HG03175 (cell line): ENCODE results near the gene EFNA2.

Source experiments
- ATAC-seq: cut with Tn5 transposase; IDR thresholded peaks from one replicate; pipeline ENCODE4 v1.9.1; 2021; ENCODE audit warnings: mild to moderate bottlenecking, moderate library complexity; ENCODE audit not compliant: unreplicated experiment

EFNA2 gene

DNA sequence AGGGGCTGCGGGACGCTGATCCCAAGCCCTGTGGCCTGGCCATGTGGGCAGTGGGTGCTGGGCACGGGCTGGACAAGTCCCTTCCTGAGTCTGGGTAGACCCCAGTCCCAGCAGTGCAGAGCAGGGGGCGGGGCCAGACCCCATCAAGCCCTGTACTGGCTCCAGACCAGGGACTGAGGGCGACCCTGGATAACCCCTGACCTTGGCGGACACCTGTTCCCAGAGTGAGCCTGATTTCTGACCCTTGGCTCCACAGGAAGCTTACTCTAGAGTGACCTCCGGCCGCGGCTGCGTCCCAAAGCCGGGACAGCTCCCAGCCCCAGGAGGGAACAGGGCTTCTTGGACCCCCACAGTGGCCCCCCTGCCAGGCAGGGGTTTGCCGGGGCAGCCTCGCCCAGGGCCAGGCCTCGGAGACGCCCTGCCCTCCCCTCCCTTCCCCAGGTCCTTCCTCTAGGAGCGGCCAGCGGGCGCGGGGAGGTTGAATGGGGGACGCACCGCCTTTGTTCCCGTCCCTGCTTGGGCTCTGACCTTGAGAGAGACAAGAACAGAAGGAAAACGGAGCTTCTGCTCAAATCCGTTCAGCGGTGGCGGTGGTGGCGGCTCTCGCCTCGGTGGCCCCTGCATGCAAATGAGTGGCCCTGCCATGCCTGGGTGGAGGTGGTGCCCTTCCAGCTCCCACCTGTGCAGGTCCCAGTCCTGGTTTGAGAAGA is 2.3 kb upstream of the EFNA2 start:
- ATAC-seq, result no peak

GRCh38 chr19:1283917-1284292 is 1.8 kb upstream of the EFNA2 start:
- no peak for ATAC-seq

- ATAC-seq, result no peak
These were observed 1.2 kb upstream of the EFNA2 start for GRCh38 chr19:1284293-1284978.

DNA sequence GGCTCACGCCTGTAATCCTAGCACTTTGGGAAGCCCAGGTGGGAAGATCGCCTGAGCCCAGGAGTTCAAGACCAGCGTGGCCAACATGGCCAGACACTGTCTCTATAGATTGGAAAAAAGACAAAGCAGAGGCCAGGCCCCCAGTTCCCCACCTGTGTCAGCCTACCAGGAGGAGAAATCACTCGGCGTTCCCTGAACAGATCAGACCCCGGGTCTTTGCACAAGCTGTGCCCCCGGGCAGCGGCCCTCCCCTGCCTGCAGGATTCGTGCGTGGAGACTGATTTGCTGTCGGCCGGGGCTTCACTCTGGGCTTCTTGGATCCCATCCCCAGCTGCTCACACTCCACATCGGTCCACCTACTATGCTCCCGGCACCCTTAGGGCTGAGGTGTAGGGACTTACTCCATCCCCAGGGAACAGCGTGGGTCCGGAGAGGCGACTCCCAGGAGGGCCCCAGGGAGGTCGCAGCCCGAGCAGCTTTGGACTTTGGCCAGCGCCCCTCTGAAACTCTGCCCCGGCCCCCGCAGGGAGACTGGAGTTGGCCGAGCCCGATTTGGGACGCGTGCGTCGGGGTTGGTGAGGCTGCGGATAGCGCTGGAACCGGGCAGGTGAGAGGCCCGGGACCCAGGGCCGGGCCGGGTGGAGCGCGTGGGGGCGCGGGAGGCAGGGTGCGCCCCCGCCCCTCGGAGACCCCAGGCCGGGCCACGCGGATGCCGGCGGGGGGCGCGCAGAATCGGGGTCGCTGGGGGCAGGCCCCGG is 515 bp upstream of the EFNA2 start:
- ATAC-seq, result no peak

DNA sequence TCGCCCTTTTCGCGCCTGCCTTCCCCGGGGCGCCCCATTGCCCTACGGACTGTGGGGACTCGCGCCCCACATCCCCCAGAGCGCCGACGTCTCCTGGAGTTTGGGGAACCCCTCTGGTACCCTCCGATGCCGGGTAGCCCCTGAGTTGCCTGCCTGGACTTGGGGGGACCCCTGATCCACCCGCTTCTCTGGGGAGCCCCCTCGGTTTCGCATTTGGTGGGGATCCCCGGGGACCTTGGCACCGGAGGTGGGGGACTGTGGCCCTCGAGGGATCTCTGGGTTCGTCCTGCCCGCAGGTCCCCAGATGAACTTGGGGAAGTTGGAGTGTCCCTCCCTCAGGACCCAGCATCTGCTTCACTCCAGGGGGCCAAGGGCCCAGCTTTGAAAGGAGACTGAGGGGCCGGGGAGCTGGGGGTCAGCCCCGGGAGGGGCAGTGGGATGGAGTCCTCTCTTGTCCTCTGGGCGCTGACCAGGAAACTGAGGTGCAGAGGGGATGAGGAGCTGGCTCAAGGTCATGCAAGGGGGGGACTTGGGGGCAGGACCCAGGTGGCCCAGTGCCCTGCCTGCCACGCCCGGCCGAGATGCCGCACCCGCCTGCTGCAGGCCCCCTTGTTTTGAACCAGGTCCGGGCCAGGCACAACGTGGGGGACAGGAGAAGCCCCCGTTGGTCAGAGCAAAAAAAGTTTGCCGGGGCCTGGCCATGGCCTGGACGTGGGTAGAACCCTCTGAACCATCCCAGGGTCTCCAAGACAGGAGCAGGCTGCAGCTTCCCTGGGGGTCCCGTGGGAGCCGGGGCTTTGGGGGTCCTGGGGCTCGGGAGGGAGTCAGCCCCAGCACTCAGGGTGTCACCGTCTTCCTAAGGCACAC is 1.0 kb downstream of the EFNA2 start:
- ATAC-seq, result no peak

DNA sequence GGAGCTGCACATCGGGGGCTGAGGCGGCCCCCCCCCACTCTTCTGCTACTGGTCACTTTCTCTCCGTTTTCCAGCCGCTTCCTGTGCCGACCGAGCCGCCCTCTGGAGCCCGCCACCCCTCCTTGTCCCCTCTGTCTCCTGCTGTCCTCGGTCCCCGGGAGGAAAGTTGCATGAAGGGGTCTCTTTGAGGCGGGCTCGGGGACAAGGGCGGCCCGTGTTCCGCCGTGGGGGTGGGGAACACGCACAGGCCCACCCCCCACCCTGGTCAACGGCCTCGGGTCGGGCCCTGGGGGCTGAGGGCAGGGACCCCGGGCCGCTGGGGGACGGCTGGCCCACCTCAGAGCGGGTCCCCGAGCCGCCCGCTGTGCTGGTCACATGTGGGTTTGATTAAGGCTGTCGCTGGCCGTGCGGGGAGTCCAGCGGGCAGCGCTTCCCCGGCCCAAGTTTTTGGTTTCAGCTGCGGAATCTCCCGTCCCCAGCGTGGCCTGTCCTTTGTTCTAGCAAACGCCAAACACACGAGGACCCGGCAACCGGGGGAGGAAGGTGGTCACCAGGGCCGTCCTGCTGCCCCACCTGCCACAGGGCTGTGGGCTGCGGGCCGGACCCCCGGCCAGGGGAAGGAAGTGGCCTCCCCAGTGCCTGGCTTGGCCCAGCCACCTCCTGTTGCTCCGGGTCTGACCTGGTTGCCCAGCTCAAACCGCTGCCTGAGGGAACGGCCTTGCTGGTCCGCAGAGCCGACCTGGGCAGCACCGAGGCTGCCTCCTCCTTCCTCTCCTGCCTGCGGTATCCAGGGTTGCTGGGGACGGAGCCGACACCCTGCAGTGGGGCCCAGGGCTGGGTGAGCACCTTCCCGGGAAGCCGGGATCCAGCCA is 1.9 kb downstream of the EFNA2 start:
- no peak for ATAC-seq

DNA sequence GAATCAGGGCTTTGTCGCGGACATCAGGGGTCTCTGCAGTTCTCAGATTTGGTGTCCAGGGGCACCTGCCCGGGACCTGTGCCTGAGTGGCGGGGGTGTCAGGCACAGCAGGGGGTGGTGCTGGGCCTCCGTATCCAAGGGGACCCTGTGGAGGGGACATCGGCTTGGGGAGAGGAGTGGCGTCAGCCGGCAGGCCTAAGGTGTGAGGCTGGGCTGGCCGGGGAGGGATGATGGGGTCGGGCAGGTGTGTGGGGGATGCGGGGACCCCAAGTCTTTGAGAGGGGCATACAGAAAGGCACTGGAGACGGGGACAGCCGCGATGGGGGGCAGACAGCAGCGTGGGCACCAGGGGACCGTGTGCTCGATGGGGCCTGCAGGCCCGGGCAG is 2.5 kb downstream of the EFNA2 start:
- no peak for ATAC-seq

- no peak for ATAC-seq
These were observed 3.4 kb downstream of the EFNA2 start for GRCh38 chr19:1288833-1289685.

DNA sequence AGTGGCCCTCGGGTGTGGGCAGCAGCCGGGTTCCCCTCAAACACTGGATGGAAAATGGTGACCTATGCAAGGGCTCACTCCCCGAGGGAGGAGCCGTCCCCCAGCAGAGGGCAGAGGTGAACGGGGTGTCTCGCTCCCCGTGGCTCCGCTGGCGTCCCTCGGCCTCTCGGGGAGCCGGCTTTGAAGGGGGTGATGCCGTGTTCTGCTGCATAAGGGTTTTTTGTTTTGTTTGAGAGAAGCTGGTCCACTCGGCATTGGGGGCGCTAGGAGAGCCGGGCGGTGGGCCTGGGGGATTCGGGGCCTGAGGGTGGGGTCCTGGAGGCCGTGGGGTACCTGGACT is 4.0 kb downstream of the EFNA2 start:
- ATAC-seq, result no peak

DNA sequence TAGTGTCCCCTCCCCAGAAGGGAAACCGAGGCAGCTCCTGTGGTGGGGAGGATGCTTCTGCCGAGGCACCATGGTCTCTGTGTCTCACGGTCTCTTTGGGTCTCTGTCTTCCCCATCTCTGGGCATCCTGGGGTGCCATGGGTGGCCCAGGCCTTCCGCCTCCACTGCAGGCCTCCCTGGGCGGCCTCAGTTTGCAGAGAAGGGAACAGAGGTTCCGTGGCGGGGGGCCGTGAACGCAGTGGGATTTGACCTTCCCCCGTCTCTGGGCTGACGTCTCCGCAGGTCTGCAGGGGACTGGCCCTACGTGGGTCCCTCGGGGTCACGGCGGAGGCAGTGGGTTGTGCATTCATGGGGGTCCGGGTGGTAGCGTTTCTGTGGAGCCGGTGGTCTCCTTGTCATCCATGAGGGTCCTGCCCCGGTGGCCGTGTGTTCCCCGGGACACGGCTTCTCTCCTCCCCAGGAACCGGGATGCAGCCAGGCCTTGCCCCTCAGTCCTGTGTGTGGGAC is 4.6 kb downstream of the EFNA2 start:
- no peak for ATAC-seq

- ATAC-seq, result no peak
These were observed 5.3 kb downstream of the EFNA2 start for GRCh38 chr19:1290703-1291651.

DNA sequence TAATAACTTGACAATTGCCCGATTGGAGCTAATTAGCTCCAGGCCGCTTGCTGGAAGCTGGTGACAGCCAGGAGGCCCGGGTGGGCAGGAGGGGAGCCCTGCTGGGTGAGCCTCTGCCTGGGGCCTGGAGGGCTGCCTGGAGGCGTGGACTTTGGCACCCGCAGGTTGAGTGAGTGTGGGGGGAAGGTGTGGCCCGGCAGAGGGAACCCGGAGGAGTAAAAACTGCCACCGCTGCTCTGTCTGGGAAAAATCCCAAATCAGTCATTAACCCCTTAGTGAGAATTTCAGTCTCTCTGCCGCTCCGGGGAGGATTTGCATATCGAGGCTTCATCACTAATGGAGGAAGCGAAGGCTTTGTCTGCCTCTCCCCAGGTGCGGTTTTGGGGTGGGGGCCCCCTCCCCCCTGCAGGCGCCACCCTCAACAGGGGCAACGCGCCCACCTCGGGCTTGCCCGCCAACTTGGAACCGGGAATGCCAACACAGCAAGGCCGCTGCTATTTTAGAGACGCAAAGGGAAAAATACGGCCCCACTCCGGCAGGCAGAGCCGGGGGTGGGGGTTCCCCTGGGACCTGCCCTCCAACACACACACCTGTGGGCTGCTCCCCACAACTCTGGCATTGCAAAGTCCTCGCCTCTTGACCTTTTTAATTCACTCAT is 6.2 kb downstream of the EFNA2 start:
- ATAC-seq, result no peak

GRCh38 chr19:1292419-1293151 is 6.9 kb downstream of the EFNA2 start:
- ATAC-seq, result no peak

DNA sequence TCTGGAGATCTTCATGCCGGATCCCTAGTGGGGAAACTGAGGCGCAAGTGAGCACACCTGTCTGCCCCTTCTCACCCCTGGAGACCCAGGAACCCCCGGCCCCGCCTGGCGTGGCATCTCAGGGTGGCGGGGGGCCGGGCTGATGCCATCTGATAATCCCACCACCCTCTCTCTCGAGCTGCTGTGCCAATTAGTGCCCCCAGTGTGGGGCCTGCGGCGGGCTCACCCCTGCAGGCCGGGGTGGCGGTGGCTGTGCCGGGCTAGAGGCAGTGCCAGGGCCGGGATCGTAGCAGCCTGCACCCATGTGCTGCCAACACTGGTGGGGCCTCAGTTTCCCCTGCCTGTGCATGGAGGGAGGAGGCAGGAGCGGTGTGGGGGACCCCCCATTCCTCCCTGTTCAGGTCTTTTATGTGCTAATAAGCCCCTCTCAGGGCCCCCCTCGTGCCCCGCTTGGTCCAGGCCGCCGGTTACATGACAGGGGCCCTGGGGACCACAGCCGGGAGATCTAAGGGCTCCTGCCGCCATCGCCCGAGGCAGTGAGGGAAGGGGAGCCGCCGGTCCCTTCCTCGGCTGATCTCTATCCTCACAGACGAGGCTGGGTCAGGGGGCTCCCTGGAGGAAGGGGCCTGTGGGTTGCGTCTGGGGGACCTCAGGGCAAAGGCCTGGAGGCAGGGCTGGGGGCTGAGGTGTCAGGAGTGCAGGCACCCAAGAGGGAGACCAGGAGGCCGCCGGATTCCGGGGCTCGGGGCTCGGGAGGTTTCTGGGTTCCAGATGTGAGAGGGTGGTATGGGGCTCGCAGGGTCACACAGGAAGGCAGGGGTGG is 8.3 kb downstream of the EFNA2 start:
- ATAC-seq, result no peak

GRCh38 chr19:1294688-1295087 is 9.0 kb downstream of the EFNA2 start:
- no peak for ATAC-seq
